GM21529 (cell line): ENCODE results near the gene INHBE.
"Not testable (repeated sequence)": the region's sequence is repeated elsewhere in the genome, so short reads cannot be mapped to it uniquely, and the experiment has no call there.

Source experiments
- ATAC-seq: cut with Tn5 transposase; IDR thresholded peaks from one replicate; pipeline ENCODE4 v1.9.1; 2021; ENCODE audit not compliant: unreplicated experiment

The INHBE gene, protein sequence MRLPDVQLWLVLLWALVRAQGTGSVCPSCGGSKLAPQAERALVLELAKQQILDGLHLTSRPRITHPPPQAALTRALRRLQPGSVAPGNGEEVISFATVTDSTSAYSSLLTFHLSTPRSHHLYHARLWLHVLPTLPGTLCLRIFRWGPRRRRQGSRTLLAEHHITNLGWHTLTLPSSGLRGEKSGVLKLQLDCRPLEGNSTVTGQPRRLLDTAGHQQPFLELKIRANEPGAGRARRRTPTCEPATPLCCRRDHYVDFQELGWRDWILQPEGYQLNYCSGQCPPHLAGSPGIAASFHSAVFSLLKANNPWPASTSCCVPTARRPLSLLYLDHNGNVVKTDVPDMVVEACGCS

DNA sequence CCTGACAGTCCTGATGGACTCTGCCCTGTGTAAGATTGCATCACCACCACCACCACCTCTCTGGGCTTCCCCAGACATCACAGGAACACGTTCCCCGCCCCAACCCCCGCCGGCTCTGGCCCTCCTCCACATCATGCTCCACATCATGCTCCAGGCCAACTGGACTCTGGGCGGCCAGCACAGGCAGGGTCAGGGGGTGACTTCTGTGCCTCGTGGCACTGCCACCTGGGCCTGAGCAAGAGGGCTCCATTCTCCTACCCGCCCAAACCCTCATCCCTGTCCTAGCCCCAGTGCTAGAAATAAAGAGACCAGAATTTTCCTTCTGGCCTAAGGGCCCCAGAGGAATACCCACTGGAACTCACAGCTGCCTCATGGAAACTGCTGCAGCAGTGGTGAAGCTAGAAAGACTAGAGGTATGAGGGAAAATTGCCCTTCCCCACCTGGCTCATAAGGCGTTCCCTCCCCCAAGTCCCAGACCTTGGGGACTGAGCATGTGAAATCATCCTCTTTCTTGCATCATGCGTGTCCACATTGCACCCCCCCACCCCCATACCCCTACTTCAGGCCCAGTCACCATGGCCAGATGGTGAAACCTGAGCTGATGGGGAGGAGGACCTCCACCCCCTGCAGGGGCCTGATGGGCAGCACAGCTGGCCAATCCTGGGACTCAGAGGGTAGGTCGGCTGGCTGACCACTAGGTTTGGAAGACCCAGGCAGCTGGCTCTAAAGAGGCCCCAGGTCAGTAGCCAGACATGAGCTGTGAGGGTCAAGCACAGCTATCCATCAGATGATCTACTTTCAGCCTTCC, at the start of gene INHBE:
Gene INHBE, plus strand, starts transcription at position 742 of the 808 bp plus-strand sequence. CDS start 230 bp downstream, outside the sequence.
- no peak for ATAC-seq

DNA sequence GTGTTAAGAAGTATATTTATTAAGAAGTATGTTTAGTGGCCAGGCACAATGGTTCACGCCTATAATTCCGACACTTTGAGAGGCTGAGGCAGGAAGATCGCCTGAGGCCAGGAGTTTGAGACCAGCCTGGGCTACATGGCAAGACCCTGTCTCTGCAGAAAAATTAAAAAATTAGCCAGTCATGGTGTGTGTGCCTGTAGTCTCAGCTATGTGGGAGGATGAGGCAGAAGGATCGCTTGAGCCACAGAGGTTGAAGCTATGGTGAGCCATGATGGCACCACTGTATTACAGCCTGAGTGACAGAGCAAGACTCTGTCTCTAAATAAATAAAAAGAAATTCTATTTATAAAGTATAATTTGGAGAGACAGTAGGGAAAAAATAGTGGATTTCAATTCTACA, 44.6 kb upstream of the INHBE start:
- ATAC-seq, result no peak

DNA sequence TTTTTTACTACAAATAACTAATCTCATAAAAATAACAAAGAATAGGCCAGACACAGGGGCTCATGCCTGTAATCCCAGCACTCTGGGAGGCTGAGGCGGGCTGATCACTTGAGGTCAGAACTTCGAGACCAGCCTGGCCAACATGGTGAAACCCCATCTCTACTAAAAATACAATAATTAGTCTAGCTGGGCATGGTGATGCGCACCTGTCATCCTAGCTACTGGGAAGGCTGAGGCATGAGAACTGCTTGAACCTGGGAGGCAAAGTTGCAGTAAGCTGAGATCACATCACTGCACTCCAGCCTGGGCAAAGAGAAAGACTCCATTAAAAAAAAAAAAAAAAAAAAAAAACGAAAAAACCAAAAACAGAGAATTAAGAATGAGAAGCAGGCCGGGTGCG, 40.9 kb upstream of the INHBE start:
- not testable (repeated sequence) for ATAC-seq

DNA sequence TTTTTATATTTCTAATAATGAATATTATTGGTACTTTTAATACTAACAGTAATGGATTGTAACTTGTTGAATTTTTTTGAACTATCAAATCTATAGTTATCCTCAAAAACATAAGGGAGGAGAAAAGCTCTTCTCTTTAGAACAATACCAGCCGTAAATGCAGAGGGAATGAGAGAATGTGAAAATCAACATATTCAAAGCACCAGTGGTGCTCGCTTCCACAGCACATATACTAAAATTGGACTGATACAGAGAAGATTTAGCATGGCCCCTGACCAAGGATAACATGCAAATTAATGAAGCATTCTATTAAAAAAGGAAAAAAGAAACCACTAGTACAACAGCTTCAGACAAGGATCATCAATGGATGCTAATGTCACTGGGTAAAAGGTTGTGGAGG, 40.0 kb upstream of the INHBE start:
- ATAC-seq, result no peak

DNA sequence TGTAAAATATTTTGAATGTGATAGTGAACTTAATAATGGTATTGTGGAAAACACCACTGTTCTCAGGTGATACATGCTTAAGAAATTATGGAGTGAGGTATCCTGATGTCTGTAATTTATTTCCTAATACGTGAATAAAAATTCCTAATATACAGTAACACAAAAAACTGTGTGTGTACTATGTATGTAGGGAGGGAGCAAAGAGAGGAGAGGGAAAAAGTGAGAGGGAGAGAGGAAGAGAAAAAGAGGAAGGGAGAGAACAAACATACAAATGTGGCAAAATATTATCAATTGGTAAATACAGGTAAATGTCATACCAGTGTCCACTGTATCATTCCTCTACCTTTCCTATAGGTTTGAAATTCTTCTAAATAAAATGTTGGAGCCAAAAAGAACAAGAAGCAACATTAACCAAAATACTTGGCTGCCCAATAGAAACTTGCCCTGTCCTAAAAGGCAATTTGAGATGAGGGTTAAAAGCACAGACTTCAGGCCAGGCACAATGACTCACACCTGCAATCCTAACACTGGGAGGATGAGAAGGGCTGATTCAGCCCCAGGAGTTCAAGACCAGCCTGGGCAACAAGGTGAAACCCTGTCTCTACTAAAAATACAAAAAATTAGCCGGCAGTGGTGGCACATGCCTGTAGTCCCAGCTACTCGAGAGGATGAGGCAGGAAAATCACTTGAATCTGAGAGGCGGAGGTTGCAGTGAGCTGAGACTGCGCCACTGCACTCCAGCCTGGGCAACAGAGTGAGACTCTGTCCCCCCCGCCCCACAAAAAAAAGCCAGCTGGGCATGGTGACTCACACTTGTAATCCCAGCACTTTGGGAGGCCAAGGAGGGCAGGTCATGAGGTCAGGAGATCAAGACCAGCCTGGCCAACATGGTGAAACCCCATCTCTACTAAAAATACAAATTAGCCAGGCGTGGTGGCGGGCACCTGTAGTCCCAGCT, 38.8 kb upstream of the INHBE start:
- no peak for ATAC-seq

GRCh38 chr12:57418255-57418654, 36.9 kb upstream of the INHBE start:
- no peak for ATAC-seq

GRCh38 chr12:57419495-57419894, 35.6 kb upstream of the INHBE start:
- ATAC-seq, result no peak

DNA sequence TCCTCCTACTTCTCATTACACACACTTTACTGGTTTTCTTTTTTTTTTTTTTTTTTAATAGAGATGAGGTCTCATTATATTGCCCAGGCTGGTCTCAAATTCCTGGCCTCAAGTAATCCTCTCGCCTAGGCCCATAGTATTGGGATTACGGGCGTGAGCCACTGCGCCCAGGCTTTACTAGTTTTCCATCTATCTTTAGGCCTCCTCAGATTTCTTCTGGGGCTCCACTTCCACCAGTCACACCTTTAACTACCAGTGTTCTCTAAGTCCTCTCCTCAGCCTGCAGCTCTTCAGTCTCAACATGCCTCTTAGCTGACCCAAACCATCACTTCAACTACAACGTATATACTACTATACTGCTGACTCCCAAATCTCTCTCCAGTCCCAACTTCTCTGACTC, 34.6 kb upstream of the INHBE start:
- no peak for ATAC-seq

- not testable (repeated sequence) for ATAC-seq
Measured at GRCh38 chr12:57426948-57427347, 28.2 kb upstream of the INHBE start.

- no peak for ATAC-seq
Measured at GRCh38 chr12:57428965-57429364, 26.1 kb upstream of the INHBE start.

DNA sequence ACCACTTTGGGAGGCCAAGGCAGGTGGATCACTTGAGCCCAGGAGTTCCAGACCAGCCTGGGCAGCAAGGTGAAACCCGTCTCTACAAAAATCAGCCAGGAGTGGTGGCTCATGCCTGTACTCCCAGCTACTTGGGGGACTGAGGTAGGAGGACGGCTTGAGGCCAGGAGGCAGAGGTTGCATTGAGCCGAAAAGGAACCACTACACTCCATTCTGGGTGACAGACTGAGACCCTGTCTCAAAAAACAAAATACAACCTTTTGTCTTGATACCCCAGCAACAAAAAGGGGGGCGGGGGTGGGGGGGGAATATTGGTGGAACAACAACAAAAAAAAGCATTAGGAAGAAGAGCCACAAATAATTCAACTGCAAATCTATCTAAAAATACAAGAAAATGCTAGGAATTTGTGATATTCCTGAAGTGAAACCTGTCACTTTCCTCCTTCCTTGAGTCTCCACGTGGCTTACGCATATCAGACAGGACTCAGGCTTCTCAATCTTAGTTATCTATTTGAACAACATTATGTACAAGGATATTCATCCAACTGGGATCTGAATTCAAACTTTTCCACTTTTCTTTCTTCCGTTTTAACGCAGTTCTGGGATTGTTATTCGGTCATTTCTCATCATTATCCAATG, 25.5 kb upstream of the INHBE start:
- ATAC-seq, result no peak

GRCh38 chr12:57430112-57430930, 24.8 kb upstream of the INHBE start:
- peak; percentile 43 for ATAC-seq

- ATAC-seq, result peak; percentile 94
Measured at GRCh38 chr12:57430931-57431566, 24.1 kb upstream of the INHBE start, which contains the start of gene R3HDM2. TSS of gene R3HDM2 (minus strand) at chr12:57431043. CDS start at chr12:57310428, 120,615 bp downstream.

DNA sequence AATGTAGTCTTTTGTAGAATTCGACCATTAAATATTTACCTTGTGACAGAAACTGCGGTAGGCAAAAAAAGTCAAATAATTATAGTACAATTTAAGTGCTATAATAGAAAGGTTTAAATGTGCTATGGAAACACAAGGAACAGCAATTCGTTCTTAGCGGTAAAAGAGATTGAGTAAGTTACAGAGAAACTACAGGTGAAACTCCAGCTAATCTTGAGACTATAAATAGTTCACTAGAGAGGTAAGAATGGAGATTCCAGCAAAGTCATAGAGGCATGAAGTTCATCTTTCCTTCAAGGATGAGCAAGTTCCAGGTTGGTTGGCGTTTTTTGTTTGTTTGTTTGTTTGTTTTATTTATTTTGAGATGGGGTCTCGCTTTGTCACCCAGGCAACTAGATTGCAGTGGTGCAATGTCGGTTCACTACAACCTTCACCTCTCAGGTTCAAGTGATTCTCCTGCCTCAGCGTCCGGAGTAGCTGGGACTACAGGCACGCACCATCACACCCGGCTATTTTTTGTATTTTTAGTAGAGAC, 23.4 kb upstream of the INHBE start:
- no peak for ATAC-seq

DNA sequence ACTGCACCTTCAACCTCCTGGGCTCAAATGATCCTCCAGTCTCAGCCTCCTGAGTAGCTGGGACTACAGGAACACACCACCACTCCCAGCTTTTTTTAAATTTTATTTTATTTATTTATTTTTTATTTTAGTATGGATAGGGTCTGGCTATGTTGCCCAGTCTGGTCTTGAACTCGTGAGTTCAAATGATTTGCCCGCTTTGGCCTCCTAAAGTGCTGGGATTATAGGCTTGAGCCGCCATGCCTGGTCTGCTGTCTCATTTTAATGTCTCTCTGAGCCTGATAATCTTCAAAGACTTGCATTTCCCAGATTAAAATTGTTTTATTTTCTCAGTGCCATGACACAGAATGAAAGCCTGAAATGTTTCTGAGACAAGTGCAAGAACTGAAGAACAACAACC, 21.7 kb upstream of the INHBE start:
- ATAC-seq, result no peak

GRCh38 chr12:57434517-57435223, 20.4 kb upstream of the INHBE start, which contains the start of gene INHBC:
TSS of gene INHBC (plus strand) at chr12:57434784. CDS start at chr12:57434887, 103 bp downstream.
- ATAC-seq, result no peak

DNA sequence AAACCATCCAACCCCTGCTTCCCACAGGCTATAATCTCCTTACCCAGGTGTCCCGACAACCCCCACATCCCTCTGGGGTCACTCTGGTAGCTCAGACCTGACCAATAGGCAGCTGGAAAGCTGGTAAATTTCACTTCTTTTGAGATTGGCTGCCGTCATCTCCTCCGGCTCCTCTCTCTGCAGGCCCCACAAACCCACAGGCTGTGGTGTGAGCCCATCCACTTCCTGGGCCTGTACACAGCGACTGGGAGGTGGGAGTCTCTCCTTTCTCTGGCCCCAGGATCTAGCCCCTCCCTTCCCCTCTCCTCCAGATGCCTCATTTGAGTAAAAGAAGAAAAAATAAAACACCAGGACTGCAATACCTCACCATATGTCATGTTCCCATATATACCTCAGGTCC, 19.8 kb upstream of the INHBE start:
- ATAC-seq, result no peak

GRCh38 chr12:57438400-57438799, 16.7 kb upstream of the INHBE start:
- ATAC-seq, result no peak
